HG02642 (cell line): ENCODE data around the gene NBPF20.
"Not testable (repeated sequence)": the region's sequence is repeated elsewhere in the genome, so short reads cannot be mapped to it uniquely, and the experiment has no call there.

Source experiments
- ATAC-seq: cut with Tn5 transposase; IDR thresholded peaks from one replicate; pipeline ENCODE4 v1.9.1; 2021; ENCODE audit warnings: mild to moderate bottlenecking; ENCODE audit not compliant: unreplicated experiment, poor library complexity

The NBPF20 gene

DNA sequence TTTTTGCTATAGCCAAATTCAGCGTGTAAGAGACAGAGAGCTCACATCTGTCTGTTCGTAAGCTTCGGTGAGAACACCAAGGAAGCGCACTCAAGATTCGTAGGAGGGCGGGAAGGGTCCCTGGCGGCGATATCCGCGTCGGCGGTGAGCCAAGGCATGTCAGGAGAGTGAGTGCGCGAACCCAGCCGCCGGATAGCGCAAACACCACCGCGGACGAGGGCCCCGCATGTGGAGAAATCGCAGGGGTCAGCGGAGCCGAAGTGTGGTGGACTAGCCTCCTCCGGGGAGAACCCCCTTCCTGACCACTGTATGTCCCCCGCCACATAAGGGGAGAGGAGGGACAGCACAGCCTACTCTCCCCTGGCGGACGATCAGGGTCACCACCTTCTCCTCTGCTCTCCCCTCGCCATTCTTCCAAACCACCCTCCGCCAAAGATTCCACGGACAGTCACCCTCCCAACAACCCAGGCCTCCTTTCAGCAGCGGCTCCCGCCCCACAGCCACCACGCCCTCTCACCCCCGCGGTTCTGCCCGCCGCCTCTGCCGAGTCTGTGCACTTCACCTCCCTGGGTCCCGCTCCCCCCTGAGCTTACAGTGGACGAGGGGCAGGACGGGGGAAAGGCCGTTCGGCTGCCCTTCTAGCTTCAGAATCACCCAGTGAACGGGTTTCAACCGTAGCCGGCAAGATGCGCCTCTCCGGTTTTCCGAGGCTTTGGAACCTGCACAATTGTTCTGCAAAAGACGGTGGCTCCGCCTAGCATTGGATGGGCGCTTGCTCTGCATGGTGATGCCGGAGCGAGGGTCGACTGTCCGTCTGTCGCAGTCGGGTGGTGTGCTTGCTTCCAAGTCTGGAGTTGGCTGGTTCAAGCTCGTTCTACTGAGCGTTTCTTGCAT, 6.2 kb upstream of the NBPF20 start:
- ATAC-seq = not testable (repeated sequence)

DNA sequence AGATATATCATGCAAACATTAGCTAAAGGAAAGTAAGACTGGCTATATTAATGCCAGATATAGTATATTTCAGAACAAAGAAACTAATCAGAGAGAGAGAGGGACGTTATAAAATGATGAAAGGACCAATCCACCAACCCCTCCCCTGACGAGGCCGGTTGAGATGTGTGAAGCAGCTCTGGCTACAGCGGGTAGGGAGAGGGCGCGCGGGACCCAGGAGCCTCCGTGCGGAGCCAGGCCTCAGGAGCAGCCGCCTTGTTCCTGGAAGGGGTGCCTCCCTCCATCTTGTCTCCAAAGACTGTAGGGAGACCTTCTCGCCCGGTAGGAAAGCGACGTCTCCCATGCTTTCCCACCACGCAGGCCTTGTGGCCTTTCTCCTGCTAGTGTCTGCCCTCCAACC, 5.4 kb upstream of the NBPF20 start:
- ATAC-seq = not testable (repeated sequence)

DNA sequence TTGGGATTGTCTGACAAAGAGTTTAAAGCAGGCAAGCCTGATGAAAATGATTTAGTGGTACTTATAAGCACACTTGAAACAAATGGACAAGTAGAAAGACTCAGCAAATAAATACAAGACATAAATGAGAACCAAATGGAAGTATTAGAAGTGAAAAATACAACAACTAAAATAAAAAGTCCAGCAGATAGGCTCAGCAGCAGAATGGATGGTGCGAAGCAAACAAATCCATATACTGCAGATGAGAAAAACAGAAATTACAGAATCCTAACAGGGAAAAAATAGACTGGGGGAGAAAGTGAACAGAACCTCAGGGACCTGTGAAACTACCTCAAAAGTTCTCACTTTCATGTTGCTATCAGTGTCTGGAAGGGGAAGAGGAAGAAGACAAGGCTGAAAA, 3.9 kb upstream of the NBPF20 start:
- not testable (repeated sequence) for ATAC-seq

DNA sequence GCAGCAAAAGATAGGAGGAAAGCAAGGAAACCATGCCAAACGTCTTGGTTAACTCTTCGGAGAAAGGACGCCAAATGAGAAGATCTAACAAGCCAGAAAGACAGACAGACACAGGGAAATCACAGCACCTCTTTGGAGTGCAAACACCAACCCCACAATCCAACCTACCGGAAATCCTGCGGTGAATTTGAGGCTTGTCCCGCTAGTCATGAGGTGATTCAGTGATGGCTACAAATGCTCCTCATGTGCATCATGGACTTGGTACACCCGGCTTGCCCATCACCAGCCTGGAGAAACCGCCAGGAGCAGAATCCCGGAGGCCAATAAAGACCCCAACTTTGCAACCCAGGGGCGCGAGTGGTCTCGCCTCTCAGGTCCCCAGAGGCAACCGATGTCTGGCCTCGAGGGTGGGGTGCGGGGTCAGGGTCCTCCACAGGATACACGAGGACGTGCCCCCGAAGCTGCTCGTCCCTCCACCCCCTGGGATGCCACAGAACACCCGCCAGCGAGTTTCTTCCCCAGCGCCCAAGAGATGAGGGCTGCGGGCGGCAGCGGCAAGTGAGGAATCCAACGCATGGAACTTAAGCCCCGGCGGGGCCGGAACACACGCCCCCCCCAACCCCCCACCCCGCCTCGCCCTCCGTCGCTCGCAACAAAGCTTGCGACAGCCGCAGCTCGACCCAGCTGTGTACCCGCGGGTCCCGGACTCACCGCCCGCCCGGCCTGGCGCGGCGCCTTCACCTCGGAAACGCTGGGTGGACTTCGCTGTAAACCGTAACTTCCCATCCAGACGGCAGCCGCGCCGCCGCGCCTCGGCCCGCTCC, 579 bp downstream of the NBPF20 start:
- ATAC-seq = peak; percentile 76

DNA sequence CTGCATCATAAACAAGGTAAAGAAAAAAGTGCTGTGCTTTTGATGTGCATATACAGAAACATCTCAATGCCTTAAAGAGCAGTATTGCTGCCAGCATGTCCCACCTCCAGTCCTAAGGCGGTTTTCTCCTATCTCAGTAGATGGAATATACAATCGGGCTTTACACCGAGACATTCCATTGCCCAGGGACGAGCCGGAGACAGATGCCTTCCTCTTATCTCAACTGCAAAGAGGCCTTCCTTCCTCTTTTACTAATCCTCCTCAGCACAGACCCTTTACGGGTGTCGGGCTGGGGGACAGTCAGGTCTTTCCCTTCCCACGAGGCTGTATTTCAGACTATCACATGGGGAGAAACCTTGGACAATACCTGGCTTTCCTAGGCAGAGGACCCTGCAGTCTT, 10.3 kb downstream of the NBPF20 start:
- not testable (repeated sequence) for ATAC-seq

DNA sequence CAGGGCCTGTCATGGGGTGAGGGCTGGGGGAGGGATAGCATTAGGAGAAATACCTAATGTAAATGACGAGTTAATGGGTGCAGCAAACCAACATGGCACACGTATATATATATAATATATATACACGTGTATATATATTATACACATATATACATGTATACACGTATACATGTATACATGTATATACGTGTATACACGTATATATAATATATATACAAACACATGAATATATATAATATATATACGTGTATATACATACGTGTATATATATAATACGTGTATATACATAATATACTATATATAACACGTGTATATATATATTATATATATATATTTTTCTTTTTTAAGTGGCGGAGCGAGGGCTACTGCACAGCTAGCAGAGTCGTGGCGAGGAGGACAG, 18.1 kb downstream of the NBPF20 start:
- ATAC-seq = not testable (repeated sequence)

DNA sequence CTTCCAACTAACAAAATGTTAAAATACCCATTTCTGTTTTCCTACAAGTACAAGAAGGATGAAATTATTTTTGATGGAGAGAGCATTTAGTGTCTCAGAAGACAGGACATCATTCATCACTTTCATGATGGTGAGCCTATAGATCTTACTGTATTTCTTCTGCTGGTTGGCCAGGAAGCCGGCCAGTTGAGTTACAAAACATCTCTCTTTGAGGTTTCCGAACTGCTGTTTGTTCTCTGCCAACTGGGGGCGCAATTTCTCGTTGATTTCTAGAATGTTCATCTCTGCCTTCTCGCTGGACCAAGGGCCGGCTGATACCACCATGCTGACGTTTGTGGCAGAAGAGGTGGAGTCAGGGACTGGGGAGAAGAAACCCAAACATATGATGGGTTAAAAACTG, 20.5 kb downstream of the NBPF20 start:
- not testable (repeated sequence) for ATAC-seq

DNA sequence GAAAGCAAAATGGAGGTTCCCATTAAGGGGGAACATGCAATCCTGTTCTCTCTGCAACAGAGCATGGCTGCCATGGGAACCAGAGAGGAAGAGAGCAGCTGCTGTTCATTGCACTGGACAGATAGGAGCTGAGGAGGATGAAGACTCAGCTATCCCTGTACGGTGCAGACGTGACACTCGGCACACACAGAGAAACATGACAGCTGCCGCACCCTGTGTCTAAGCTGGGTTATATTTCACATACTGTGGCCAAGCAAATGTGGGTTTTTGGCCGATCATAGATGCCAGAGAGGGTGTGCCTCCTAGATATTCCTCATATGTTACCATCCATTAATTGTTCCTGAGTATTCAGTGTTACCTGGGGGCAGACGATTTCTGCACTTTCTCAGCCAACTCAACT, 24.7 kb downstream of the NBPF20 start:
- ATAC-seq = not testable (repeated sequence)
